HG03558 (cell line): ENCODE data around the gene HSBP1L1.

ENCODE experiments used
- ATAC-seq: cut with Tn5 transposase; IDR thresholded peaks from one replicate; pipeline ENCODE4 v1.9.1; 2021; ENCODE audit warnings: moderate number of reproducible peaks; ENCODE audit not compliant: unreplicated experiment; ENCODE audit errors: extremely low read depth

The HSBP1L1 gene

GRCh38 chr18:79928563-79928960, 35.9 kb upstream of the HSBP1L1 start:
- ATAC-seq: no peak

GRCh38 chr18:79930020-79930642, 34.3 kb upstream of the HSBP1L1 start:
- no peak for ATAC-seq

GRCh38 chr18:79931475-79931874, 33.0 kb upstream of the HSBP1L1 start:
- ATAC-seq: no peak

GRCh38 chr18:79932907-79933306, 31.5 kb upstream of the HSBP1L1 start:
- ATAC-seq: no peak

- no peak for ATAC-seq
These were observed 30.7 kb upstream of the HSBP1L1 start for GRCh38 chr18:79933765-79934164.

- ATAC-seq: no peak
These were observed 29.9 kb upstream of the HSBP1L1 start for GRCh38 chr18:79934311-79935097.

- ATAC-seq: no peak
These were observed 29.4 kb upstream of the HSBP1L1 start for GRCh38 chr18:79935098-79935480.

GRCh38 chr18:79935499-79935898, 28.9 kb upstream of the HSBP1L1 start:
- ATAC-seq: no peak

- no peak for ATAC-seq
These were observed 28.5 kb upstream of the HSBP1L1 start for GRCh38 chr18:79935925-79936324.

GRCh38 chr18:79936641-79937040, 27.8 kb upstream of the HSBP1L1 start:
- ATAC-seq: no peak

- no peak for ATAC-seq
These were observed 27.2 kb upstream of the HSBP1L1 start for GRCh38 chr18:79937103-79937860.

- no peak for ATAC-seq
These were observed 26.2 kb upstream of the HSBP1L1 start for GRCh38 chr18:79938196-79938595.

- ATAC-seq: no peak
These were observed 25.3 kb upstream of the HSBP1L1 start for GRCh38 chr18:79939096-79939495.

- no peak for ATAC-seq
These were observed 24.2 kb upstream of the HSBP1L1 start for GRCh38 chr18:79940126-79940813.

GRCh38 chr18:79940814-79941472, 23.5 kb upstream of the HSBP1L1 start:
- ATAC-seq: no peak

GRCh38 chr18:79941473-79942119, 22.8 kb upstream of the HSBP1L1 start:
- no peak for ATAC-seq

- no peak for ATAC-seq
These were observed 22.2 kb upstream of the HSBP1L1 start for GRCh38 chr18:79942211-79942610.

- ATAC-seq: no peak
These were observed 21.4 kb upstream of the HSBP1L1 start for GRCh38 chr18:79942786-79943607.

- no peak for ATAC-seq
These were observed 20.8 kb upstream of the HSBP1L1 start for GRCh38 chr18:79943608-79944125.
